Measurements from ENCODE around the gene PGK1.
A peak's percentile ranks its signal among the peaks of the same experiment; 100 is the strongest.
"Not testable (repeated sequence)": the region's sequence is repeated elsewhere in the genome, so short reads cannot be mapped to it uniquely, and the experiment has no call there.

The PGK1 gene

GRCh38 chrX:78116365-78116764 lies 12.3 kb downstream of the PGK1 start:
- DNase-seq (ENCODE audit: low read depth) = no peak

GRCh38 chrX:78116766-78117165 lies 12.7 kb downstream of the PGK1 start:
- no peak for DNase-seq (ENCODE audit: low read depth)

GRCh38 chrX:78118628-78119027 lies 14.6 kb downstream of the PGK1 start:
- no peak for DNase-seq (ENCODE audit: low read depth)

GRCh38 chrX:78119521-78120227 lies 15.6 kb downstream of the PGK1 start:
- DNase-seq (ENCODE audit: low read depth) = no peak

- no peak for DNase-seq (ENCODE audit: low read depth)
Observed at GRCh38 chrX:78123190-78123589, 19.1 kb downstream of the PGK1 start.

GRCh38 chrX:78124307-78124706 lies 20.3 kb downstream of the PGK1 start:
- DNase-seq (ENCODE audit: low read depth) = no peak

- no peak for DNase-seq (ENCODE audit: low read depth)
Observed at GRCh38 chrX:78125148-78125547, 21.1 kb downstream of the PGK1 start.

GRCh38 chrX:78125781-78126180 lies 21.7 kb downstream of the PGK1 start:
- DNase-seq (ENCODE audit: low read depth) = not testable (repeated sequence)

GRCh38 chrX:78129714-78130113 lies 25.7 kb downstream of the PGK1 start:
- DNase-seq (ENCODE audit: low read depth) = no peak

GRCh38 chrX:78130396-78130795 lies 26.3 kb downstream of the PGK1 start:
- no peak for DNase-seq (ENCODE audit: low read depth)

GRCh38 chrX:78131117-78131516 lies 27.1 kb downstream of the PGK1 start:
- no peak for DNase-seq (ENCODE audit: low read depth)

GRCh38 chrX:78133238-78133960 lies 29.4 kb downstream of the PGK1 start:
- DNase-seq (ENCODE audit: low read depth) = no peak

- peak; percentile 70 for DNase-seq (ENCODE audit: low read depth)
Observed at GRCh38 chrX:78139160-78140123, 35.4 kb downstream of the PGK1 start, which contains the start of gene TAF9B. TSS of gene TAF9B (minus strand) at chrX:78139650. CDS start at chrX:78139611, 39 bp downstream.

GRCh38 chrX:78140206-78140605 lies 36.2 kb downstream of the PGK1 start:
- no peak for DNase-seq (ENCODE audit: low read depth)

GRCh38 chrX:78147002-78147540 lies 43.0 kb downstream of the PGK1 start:
- DNase-seq (ENCODE audit: low read depth) = not testable (repeated sequence)

GRCh38 chrX:78157373-78157772 lies 53.3 kb downstream of the PGK1 start:
- DNase-seq (ENCODE audit: low read depth) = not testable (repeated sequence)

- DNase-seq (ENCODE audit: low read depth) = not testable (repeated sequence)
Observed at GRCh38 chrX:78157846-78158245, 53.8 kb downstream of the PGK1 start.

- not testable (repeated sequence) for DNase-seq (ENCODE audit: low read depth)
Observed at GRCh38 chrX:78160711-78161110, 56.7 kb downstream of the PGK1 start.

- not testable (repeated sequence) for DNase-seq (ENCODE audit: low read depth)
Observed at GRCh38 chrX:78163175-78163574, 59.1 kb downstream of the PGK1 start.

- DNase-seq (ENCODE audit: low read depth) = no peak
Observed at GRCh38 chrX:78165425-78165824, 61.4 kb downstream of the PGK1 start.

GRCh38 chrX:78168065-78168464 lies 64.0 kb downstream of the PGK1 start:
- no peak for DNase-seq (ENCODE audit: low read depth)
